ENCODE results near the gene ASGR1. TPM values are rescaled to one million over a fixed set of nuclear protein-coding genes. Genes with fewer than 3 reads are reported as not detected.
A peak's percentile ranks its signal among the peaks of the same experiment; 100 is the strongest.

The ASGR1 gene
- total RNA-seq, 1 donor = 4.6 TPM

DNA sequence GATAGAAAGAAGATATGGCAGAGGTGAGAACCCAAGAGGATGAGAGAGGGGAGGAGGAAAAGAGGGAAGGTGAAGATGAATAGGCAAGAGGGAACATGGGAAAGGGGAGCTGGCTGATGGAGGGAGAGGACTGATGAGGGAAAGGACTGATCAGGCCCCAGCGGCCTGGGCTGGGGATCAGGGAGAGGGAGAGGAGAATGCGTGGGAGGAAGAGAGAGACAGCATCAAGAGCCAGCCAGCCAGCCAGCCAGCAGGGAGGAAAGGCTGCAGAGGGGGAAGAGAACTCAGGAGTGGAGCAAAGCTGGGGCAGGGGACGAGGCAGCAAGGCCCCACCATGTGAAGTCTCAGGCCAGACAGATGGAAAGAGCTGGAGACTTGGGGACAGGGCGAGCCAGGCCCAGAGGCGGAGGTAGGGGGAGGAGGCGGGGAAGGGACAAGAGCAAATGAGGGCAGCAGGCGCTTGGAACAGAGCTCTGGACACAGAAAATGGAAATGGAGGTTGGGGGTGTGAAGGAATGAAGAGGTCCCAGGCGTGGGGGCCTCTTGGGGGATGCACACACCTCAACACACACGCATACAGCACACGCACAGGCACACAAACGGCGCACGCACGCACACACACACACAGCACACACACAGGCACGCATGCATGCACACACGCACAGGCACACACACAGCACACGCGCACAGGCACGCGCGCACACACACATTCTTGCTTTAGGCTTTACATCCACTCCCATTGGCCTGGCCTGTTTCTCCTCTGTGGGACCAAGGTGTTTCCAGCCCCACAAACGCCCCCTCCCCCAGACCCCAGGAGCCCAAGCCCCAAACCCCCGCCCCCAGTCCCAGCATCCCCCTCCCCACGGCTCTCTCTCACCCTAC lies 28.2 kb upstream of the ASGR1 start:
- Histone ChIP-seq H3K4me1 (ENCODE audit: insufficient read depth, low read length) (peaks cover 21% of the 10 kb centered on the region), H3K4me3 (ENCODE audit: low read length) (no peak overlapping the region), H3K9me3 (ENCODE audit: low read depth, low read length) (no peaks in the 10 kb centered on the region), H3K27me3 (ENCODE audit: insufficient read depth, low read length) (no peaks in the 10 kb centered on the region)

- Histone ChIP-seq H3K4me1 (ENCODE audit: insufficient read depth, low read length) (peaks cover 21% of the 10 kb centered on the region), H3K4me3 (ENCODE audit: low read length) (peak overlapping the region; percentile 49), H3K9me3 (ENCODE audit: low read depth, low read length) (no peaks in the 10 kb centered on the region), H3K27me3 (ENCODE audit: insufficient read depth, low read length) (no peaks in the 10 kb centered on the region)
Measured at GRCh38 chr17:7205561-7205960, 26.4 kb upstream of the ASGR1 start.

DNA sequence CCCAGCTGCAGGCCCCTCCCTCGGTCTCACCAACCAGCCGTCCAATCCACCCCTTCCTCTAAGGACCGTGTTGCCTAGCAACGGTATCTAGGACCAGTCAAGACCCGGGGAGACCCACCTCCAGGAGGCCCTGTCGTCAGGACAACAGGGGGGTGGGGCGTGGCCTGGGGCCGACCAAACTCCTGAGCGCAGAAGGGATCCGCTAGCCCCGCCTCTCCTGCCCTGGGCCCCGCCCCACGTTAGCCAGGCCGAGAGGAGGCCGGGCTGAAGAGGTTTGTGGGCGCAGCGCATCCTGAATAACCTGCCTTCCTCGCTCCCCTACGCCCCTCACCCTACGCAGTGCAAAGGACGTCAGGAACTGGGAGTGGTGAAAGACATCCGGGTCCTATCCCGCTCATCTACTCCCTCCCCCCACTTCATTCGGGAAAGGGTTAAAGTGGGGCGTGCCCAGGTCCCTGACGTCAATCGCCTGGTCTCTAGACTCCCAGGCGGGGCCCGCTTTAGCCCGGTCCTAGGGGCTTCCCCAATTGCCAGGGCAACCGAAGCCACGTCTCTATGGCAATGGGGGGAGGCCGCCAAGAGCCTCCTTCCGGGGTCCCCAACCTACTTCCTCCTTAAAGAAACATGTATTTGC lies 25.8 kb upstream of the ASGR1 start:
- Histone ChIP-seq H3K4me1 (ENCODE audit: insufficient read depth, low read length) (peaks cover 21% of the 10 kb centered on the region), H3K4me3 (ENCODE audit: low read length) (peak overlapping the region; percentile 49), H3K9me3 (ENCODE audit: low read depth, low read length) (no peaks in the 10 kb centered on the region), H3K27me3 (ENCODE audit: insufficient read depth, low read length) (no peaks in the 10 kb centered on the region)

- Histone ChIP-seq H3K4me3 (ENCODE audit: low read length) (peak overlapping the region; percentile 49), H3K4me1 (ENCODE audit: insufficient read depth, low read length) (peaks cover 21% of the 10 kb centered on the region), H3K27me3 (ENCODE audit: insufficient read depth, low read length) (no peaks in the 10 kb centered on the region), H3K9me3 (ENCODE audit: low read depth, low read length) (no peaks in the 10 kb centered on the region)
Measured at GRCh38 chr17:7204336-7204735, 25.2 kb upstream of the ASGR1 start.

- no peak overlapping the region for H3K4me3 ChIP-seq (ENCODE audit: low read length)
- no peaks in the 10 kb centered on the region for H3K27me3 ChIP-seq (ENCODE audit: insufficient read depth, low read length)
- no peaks in the 10 kb centered on the region for H3K9me3 ChIP-seq (ENCODE audit: low read depth, low read length)
- H3K4me1 ChIP-seq (ENCODE audit: insufficient read depth, low read length) = peaks cover 21% of the 10 kb centered on the region
Measured at GRCh38 chr17:7203391-7203790, 24.2 kb upstream of the ASGR1 start.

DNA sequence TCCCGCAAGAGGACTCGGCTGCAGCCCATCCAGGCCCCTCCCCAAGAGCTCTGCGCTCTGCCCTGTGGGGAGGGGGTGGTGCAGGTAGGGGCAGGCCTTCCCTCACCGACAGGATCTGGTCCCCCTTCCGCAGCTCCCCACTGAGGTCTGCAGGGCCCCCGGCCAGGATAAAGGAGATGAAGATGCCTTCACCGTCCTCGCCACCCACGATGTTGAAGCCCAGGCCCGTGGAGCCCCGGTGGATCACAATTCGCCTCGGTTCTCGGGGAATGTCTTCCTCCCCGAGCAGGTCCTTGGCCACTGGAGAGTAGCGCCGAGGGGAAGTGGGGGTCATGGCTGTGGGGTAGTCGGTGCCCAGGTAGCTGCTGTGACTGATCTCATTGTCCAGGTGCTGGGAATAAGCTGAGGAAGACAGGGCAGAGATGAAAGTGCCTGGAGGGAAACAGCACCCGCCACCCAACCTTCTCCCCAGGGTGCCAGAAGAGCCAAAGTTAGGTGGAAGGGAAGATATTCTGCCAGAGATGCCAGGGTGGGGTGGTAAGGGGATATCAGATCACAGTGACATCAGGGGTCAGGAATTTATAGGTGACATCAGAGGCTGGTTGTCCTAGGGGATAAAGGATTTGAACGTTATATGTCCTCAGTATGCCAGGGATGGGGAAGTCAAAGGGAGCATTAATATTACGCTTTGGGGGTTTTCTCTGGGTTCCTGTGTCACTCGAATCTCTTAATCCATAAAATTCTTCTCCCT lies 17.7 kb upstream of the ASGR1 start:
- no peak overlapping the region for H3K4me3 ChIP-seq (ENCODE audit: low read length)
- H3K4me1 ChIP-seq (ENCODE audit: insufficient read depth, low read length) = no peaks in the 10 kb centered on the region
- no peaks in the 10 kb centered on the region for H3K27me3 ChIP-seq (ENCODE audit: insufficient read depth, low read length)
- no peaks in the 10 kb centered on the region for H3K9me3 ChIP-seq (ENCODE audit: low read depth, low read length)

- H3K27me3 ChIP-seq (ENCODE audit: insufficient read depth, low read length) = no peaks in the 10 kb centered on the region
- no peaks in the 10 kb centered on the region for H3K9me3 ChIP-seq (ENCODE audit: low read depth, low read length)
- H3K4me1 ChIP-seq (ENCODE audit: insufficient read depth, low read length) = no peaks in the 10 kb centered on the region
- H3K4me3 ChIP-seq (ENCODE audit: low read length) = no peak overlapping the region
Measured at GRCh38 chr17:7195971-7196370, 16.8 kb upstream of the ASGR1 start.

DNA sequence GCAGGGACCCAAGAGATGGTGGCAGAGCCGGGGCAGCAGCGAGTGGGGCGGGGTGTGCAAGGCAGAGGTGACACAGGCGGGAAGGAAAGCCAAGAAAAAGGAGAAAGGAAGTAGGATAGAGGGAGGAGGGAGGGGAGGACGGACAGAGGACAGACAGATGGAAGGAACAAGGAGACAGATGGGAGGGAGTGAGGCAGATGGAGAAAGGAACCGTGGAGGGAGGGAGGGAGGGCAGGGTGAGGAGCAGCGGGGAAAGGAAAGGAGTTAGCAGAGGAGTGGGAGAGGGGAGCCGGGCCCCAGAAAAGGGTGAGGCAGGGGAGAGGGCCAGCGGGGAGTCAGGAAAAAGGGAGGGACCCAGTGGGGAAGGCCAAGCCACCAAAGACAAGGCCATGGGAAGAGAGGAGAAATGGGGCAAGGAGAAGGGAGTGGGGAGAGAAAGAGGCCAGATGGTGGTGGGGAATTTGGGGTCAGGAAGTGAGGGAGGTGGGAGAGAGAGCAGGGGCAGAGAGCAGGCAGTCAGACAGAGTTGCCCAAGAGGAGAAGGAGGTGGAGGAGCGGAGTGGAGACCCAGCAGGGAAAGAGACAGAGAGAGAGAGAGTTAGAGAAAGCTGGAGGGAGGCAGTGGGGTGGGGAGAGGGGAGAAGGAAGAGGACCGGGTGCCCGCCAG lies 13.2 kb upstream of the ASGR1 start:
- Histone ChIP-seq H3K4me1 (ENCODE audit: insufficient read depth, low read length) (no peaks in the 10 kb centered on the region), H3K4me3 (ENCODE audit: low read length) (no peak overlapping the region), H3K9me3 (ENCODE audit: low read depth, low read length) (no peaks in the 10 kb centered on the region), H3K27me3 (ENCODE audit: insufficient read depth, low read length) (no peaks in the 10 kb centered on the region)

DNA sequence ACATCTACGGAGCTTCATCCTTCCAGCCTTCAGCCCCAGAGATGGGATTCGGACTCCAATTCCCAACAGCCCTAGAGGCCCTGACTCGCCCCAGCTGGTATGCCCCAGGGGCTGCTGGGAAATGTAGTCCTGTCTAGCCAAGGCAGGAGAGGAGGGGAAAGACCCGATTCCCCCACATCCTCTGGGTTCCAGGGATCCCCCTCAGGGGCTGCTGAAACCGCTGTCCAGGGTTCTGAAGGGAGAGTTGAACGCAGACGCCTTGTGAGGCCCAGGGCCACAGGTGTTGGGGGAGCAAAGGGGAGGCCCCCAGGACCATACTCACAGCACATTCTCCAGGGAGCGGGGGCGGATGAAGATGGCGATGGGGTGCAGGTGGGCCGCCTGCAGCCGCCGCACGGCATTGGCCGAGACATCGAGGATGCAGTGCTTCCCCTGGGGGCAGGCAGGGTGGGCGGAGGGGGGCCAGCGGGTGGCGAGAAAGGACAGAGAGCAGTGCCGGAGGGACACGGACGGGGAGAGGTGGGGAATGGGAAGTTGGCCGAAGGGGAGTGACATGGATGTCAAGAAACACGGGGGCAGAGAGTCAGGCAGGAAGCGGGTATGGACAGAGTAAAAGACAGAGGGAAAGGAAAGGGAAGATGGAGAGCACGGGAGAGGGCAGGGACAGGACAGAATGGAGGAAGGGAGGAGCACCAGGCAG lies 12.6 kb upstream of the ASGR1 start:
- no peaks in the 10 kb centered on the region for H3K27me3 ChIP-seq (ENCODE audit: insufficient read depth, low read length)
- H3K4me1 ChIP-seq (ENCODE audit: insufficient read depth, low read length) = no peaks in the 10 kb centered on the region

DNA sequence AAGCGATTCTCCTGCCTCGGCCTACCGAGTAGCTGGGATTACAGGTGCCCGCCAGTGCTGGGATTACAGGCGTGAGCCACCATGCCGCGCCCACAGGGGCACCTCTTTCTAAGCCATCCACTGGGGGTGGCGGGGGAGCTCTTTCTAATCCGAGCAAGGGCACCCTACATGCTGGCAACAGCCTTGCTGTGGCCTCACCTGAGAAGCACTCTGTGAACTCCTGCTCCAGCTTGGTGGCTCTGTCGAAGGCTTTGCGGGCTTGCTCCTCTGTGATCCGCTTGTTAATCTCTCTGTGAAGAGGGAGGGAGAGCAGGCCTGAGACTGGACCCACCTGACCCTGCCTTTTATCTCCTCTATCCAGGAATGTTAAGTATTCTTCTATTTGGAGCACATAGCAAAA lies 11.9 kb upstream of the ASGR1 start:
- H3K4me1 ChIP-seq (ENCODE audit: insufficient read depth, low read length) = no peaks in the 10 kb centered on the region
- H3K9me3 ChIP-seq (ENCODE audit: low read depth, low read length) = no peaks in the 10 kb centered on the region
- H3K4me3 ChIP-seq (ENCODE audit: low read length) = no peak overlapping the region
- H3K27me3 ChIP-seq (ENCODE audit: insufficient read depth, low read length) = no peaks in the 10 kb centered on the region

More for the DNA sequence above, 12.6 kb upstream of the ASGR1 start:
- no peak overlapping the region for H3K4me3 ChIP-seq (ENCODE audit: low read length)
- H3K9me3 ChIP-seq (ENCODE audit: low read depth, low read length) = no peaks in the 10 kb centered on the region

DNA sequence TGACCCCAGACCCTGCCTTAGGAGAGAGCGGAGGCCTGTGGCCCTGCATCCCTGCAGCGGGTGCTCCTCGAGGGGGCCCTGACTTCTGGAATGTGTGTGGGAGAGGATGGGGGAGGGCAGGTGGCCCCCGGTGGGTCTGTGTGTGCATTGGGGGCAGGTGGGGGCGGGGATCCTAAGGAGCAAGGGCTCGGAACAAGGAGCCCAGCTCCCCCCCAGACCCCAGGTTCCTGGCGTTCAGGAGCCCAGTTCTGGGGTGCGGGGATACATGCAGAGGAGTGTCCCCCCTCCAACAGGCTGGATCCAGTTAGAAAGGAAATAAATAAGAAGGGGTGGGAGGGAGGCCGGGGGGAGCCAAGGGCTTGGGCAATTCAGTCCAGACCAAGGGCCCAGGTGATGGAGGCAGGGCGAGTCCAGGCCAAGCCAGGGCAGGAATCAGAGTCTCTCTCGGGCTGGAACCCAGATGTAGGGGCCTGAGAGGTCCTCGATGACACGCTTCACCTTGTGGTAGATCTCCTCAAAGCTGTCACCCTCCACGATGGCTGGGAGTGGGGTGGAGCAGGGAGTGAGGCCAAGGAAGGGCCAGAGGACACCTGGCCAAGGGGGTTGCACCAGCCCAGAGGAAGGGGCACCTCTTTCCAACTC lies 11.2 kb upstream of the ASGR1 start:
- H3K9me3 ChIP-seq (ENCODE audit: low read depth, low read length) = no peaks in the 10 kb centered on the region
- no peak overlapping the region for H3K4me3 ChIP-seq (ENCODE audit: low read length)
- H3K4me1 ChIP-seq (ENCODE audit: insufficient read depth, low read length) = no peaks in the 10 kb centered on the region
- H3K27me3 ChIP-seq (ENCODE audit: insufficient read depth, low read length) = no peaks in the 10 kb centered on the region

DNA sequence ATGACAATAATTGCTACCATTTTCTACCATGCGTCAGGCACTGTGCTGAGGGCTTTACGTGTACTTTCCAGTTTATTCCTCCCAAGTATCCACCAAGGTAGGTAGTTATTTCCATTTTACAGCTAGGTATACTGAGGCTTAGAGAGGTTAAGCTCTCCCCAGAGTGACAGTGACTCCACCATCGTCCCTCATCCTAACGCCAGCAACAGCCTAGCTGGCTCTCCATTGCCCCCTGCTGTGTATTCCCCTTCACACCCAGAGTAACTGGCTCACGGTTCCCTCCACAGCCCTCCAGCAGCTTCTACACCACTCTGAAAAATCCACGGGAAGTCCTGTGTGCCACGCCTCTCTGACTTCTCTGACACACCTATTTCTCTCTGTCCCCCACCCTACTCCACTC lies 7.1 kb upstream of the ASGR1 start:
- Histone ChIP-seq H3K9me3 (ENCODE audit: low read depth, low read length) (no peaks in the 10 kb centered on the region), H3K4me1 (ENCODE audit: insufficient read depth, low read length) (no peaks in the 10 kb centered on the region), H3K27me3 (ENCODE audit: insufficient read depth, low read length) (no peaks in the 10 kb centered on the region), H3K4me3 (ENCODE audit: low read length) (no peak overlapping the region)

GRCh38 chr17:7184647-7185046 lies 5.5 kb upstream of the ASGR1 start:
- Histone ChIP-seq H3K27me3 (ENCODE audit: insufficient read depth, low read length) (no peaks in the 10 kb centered on the region), H3K4me3 (ENCODE audit: low read length) (no peak overlapping the region), H3K9me3 (ENCODE audit: low read depth, low read length) (no peaks in the 10 kb centered on the region), H3K4me1 (ENCODE audit: insufficient read depth, low read length) (no peaks in the 10 kb centered on the region)

- no peaks in the 10 kb centered on the region for H3K9me3 ChIP-seq (ENCODE audit: low read depth, low read length)
- no peak overlapping the region for H3K4me3 ChIP-seq (ENCODE audit: low read length)
- H3K4me1 ChIP-seq (ENCODE audit: insufficient read depth, low read length) = no peaks in the 10 kb centered on the region
- no peaks in the 10 kb centered on the region for H3K27me3 ChIP-seq (ENCODE audit: insufficient read depth, low read length)
Measured at GRCh38 chr17:7184091-7184488, 4.9 kb upstream of the ASGR1 start.
